ENCODE data around the gene PPM1N. TPM values are rescaled to one million over a fixed set of nuclear protein-coding genes. Genes with fewer than 3 reads are reported as not detected.

PPM1N gene
- total and polyA plus RNA-seq, 2 of the 13 experiments (the other 11 are each of a cell fraction or from before 2014, with no cell fraction given), result 0.31 to 1.8 TPM

DNA sequence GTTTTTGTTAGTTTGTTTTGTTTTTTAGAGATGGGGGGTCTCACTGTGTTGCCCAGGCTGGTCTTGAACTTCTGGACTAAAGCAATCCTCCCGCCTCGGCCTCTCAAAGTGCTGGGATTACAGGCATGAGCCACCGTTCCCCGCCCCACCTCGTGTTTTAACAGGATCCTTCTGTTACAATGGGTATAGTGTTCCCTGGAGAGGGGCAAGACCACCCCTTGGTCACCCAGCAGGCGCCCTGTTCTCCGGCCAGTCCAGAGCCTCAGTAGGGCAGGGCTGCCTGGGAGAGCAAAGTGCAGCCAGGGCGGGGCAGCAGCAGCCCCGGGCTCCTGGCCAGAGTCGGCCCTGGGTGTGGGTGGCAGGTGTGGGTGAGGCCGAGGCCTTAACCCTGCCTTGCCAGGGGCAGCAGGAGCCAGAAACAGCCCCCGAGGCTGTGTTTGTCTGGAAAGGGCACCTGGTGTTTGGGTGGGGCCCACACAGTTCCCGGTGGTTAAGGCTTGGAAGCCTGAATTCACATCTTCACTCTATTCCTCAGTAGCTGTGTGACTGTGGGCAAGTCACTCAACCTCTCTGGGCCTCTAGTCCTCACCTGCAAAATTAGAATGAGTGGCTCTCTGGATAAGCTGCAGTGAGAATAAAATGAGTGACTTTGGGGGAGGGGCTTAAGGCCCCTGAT lies 16.3 kb downstream of the PPM1N start (continued):
- TF ChIP-seq ZNF251 (CRISPR knock-in tag; IDR thresholded peaks at IDR 0.05), result no peak
- TF ChIP-seq, protein P1, sequence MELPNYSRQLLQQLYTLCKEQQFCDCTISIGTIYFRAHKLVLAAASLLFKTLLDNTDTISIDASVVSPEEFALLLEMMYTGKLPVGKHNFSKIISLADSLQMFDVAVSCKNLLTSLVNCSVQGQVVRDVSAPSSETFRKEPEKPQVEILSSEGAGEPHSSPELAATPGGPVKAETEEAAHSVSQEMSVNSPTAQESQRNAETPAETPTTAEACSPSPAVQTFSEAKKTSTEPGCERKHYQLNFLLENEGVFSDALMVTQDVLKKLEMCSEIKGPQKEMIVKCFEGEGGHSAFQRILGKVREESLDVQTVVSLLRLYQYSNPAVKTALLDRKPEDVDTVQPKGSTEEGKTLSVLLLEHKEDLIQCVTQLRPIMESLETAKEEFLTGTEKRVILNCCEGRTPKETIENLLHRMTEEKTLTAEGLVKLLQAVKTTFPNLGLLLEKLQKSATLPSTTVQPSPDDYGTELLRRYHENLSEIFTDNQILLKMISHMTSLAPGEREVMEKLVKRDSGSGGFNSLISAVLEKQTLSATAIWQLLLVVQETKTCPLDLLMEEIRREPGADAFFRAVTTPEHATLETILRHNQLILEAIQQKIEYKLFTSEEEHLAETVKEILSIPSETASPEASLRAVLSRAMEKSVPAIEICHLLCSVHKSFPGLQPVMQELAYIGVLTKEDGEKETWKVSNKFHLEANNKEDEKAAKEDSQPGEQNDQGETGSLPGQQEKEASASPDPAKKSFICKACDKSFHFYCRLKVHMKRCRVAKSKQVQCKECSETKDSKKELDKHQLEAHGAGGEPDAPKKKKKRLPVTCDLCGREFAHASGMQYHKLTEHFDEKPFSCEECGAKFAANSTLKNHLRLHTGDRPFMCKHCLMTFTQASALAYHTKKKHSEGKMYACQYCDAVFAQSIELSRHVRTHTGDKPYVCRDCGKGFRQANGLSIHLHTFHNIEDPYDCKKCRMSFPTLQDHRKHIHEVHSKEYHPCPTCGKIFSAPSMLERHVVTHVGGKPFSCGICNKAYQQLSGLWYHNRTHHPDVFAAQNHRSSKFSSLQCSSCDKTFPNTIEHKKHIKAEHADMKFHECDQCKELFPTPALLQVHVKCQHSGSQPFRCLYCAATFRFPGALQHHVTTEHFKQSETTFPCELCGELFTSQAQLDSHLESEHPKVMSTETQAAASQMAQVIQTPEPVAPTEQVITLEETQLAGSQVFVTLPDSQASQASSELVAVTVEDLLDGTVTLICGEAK (IDR thresholded peaks at IDR 0.05), result no peak
- TF ChIP-seq, protein P1 (CRISPR knock-in tag; IDR thresholded peaks at IDR 0.05), result no peak
